ENCODE measurements around the gene ATP11C.
"Not testable (repeated sequence)": the region's sequence is repeated elsewhere in the genome, so short reads cannot be mapped to it uniquely, and the experiment has no call there.

The ATP11C gene

GRCh38 chrX:139856826-139857225 is 76.0 kb downstream of the ATP11C start:
- DNase-seq (ENCODE audit: low read depth, low spot score), result not testable (repeated sequence)

DNA sequence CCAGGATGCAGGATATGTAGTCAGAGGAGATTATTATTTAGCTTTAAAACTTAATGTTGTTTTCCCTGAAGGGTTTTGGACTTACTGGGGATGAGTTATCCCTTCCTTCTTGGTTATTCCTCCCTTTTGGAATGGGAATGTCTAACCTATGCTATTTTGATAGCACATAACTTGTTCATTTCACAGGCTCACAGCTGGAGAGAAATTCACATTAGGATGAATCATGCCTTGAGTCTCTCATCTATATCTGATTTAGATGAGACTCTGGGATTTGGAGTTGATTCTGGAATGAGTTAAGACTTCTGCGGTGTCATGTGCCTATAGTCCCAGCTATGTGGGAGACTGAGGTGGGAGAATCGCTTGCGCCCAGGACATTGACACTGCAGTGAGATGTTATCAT is 81.1 kb downstream of the ATP11C start:
- DNase-seq (ENCODE audit: low read depth, low spot score), result peak; percentile 13

GRCh38 chrX:139850968-139851367 is 81.9 kb downstream of the ATP11C start:
- no peak for DNase-seq (ENCODE audit: low read depth, low spot score)

- no peak for DNase-seq (ENCODE audit: low read depth, low spot score)
Measured at GRCh38 chrX:139844884-139845283, 88.0 kb downstream of the ATP11C start.

DNA sequence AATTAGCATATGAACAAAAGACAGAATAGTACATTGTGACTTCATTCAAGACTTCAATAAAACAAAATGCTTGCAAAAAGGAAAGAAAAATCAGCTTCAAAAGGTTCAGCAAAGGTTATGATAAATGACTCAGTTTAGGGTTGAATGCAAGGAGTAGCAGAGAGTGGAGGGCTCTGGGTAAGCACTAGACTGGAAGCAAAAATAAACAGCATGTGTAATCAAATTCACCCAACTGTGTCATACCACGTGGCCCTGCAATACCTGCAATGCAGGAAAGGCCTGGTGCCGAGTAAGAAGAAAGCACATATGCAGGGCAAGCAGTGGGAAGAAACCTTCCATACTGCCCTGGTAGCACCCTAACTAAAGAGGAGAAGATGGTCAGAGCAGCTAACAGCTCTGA is 88.7 kb downstream of the ATP11C start:
- no peak for DNase-seq (ENCODE audit: low read depth, low spot score)

- no peak for DNase-seq (ENCODE audit: low read depth, low spot score)
Measured at GRCh38 chrX:139842326-139843185, 90.3 kb downstream of the ATP11C start.

GRCh38 chrX:139836335-139836734 is 96.5 kb downstream of the ATP11C start:
- not testable (repeated sequence) for DNase-seq (ENCODE audit: low read depth, low spot score)

DNA sequence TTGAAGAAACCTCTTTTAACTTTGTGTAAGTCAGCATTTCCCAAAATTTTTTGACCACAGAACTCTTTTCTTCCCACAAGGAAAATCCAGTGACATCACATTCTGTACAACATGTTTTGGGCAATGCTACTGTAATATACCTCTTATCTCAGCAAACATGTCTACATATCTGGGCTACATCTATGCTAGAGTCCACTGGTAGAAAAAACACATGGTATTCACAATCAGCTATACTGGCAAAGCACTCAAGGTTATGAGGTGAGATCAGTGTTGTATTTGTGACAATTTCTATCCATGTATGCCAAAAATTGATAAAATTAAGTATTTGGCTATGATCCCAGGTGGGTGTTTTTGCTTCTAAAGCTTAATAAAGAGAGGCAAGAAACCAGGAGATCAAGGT is 98.0 kb downstream of the ATP11C start:
- DNase-seq (ENCODE audit: low read depth, low spot score), result no peak

DNA sequence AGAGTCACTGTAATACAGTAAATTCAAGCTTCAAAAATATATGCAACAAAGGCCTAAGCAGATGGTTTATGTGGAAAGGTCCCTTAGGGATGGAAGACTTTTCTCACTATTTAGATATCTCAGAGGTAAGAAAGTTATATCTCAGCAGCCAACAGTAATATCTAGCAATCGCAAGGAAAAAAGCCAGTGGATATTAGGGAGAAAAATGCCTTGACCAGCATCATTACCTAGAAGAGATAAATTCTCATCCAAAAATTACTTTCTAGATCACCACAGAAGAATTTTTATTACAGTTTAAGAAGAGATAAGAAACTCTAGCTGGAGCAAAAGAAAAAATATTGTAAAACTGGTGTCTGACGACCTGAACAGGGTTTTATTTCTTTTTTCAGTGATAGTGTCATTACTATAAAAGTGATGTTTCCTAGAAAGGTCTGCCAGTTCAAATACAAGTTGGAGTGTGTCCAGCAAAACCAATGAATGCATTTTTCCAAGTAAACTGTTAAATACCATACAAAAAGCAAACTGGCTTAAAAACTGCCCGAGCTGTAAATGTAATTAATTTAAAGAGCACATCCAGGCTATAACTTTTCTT is 100.0 kb downstream of the ATP11C start:
- DNase-seq (ENCODE audit: low read depth, low spot score), result no peak

DNA sequence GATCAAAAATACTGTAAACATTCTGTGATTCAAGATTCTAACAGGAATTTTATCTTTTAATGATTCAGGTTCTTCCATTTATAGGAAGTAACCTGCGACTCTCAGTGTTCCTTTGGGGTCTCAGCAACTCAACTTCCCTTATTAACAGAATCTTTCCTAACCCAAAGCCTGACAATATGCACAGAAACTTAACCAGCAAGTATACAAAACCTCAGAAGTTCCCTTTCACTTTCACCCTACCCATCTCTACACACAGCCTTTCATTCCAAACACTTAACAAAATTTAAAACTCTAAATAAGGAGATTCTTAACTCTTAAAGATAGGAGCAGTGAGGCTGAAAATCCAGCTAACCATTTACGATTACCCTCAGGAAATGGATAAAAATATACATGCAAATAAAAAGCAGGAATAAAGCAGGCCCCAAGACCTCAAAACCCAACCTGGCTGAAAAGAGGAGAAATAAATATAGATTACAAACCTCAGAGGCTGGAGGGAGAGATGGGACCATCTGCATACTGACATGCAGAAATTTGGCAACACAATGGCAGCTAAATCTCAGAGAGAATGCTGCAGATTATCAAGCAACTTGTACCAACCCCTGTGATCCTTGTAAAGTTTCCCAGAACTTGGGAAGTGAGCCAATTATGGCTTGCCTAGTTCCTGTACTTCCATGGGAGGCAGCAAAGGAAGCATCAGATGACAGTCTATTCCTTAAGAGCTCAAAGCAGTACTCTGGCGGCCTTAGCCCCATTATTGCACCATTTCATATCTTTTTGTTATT is 101.0 kb downstream of the ATP11C start:
- no peak for DNase-seq (ENCODE audit: low read depth, low spot score)

DNA sequence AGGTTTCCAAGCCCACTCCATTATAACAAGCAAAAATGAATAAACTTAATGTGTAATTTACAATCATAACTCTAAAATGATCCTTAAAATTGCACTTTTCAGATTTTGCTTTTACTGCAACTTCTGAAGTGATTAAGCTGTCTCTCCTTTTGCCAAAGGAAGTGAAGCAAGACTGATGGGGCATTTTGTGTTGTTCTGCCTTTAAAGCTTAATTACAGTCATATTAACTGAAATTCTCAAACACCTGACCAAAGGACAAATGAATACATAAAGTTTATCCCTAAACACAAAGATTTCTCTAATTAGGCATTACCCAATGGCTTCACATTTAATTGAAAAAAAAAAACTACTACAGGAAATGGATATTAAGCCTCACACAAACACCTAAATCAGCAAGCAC is 101.8 kb downstream of the ATP11C start:
- no peak for DNase-seq (ENCODE audit: low read depth, low spot score)

- no peak for DNase-seq (ENCODE audit: low read depth, low spot score)
Measured at GRCh38 chrX:139828830-139829229, 104.0 kb downstream of the ATP11C start.

GRCh38 chrX:139828033-139828432 is 104.8 kb downstream of the ATP11C start:
- DNase-seq (ENCODE audit: low read depth, low spot score), result no peak

GRCh38 chrX:139826065-139827044 is 106.5 kb downstream of the ATP11C start:
- DNase-seq (ENCODE audit: low read depth, low spot score), result no peak

DNA sequence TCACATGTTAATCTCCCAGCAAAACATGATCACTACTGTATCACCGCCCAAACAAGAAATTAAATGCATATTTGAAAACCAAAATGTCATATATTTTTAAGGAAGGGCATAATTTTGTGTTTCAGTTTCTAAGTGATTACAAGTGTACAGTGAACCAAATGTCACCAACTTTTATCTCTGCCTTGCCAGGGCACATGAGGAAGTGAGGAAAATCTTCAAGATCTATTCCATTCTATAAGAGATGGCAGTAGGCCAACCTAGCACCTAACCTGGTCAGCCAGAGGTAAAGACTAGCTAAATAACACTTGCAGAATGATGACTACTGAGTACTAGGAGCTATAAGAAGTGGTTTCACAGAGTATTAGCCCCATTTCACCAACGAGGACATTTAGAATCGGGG is 107.2 kb downstream of the ATP11C start:
- no peak for DNase-seq (ENCODE audit: low read depth, low spot score)

GRCh38 chrX:139823806-139824205 is 109.0 kb downstream of the ATP11C start:
- DNase-seq (ENCODE audit: low read depth, low spot score), result no peak

- no peak for DNase-seq (ENCODE audit: low read depth, low spot score)
Measured at GRCh38 chrX:139820358-139820984, 112.4 kb downstream of the ATP11C start.

DNA sequence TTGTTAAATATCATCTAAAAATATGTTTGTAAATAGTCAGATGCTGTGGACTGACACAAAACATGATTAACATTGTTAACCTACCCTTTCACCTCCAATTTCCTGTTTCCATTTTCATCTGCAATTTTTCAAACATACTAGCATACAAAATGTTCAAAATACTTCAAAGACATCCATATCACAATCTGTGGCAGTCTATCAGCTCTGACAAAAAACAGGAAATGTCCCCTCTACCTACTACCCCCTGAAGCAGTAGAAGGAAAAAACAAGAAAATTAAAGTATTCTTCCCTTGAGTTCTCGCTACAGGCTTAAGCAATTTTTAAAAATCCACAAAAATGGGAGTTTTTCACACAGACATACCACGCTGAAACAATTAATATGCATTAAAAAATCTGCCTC is 116.6 kb downstream of the ATP11C start:
- DNase-seq (ENCODE audit: low read depth, low spot score), result no peak

GRCh38 chrX:139815771-139816170 is 117.1 kb downstream of the ATP11C start:
- no peak for DNase-seq (ENCODE audit: low read depth, low spot score)

GRCh38 chrX:139811942-139812629 is 120.8 kb downstream of the ATP11C start:
- DNase-seq (ENCODE audit: low read depth, low spot score), result no peak

All from smooth muscle cell of the brain vasculature (primary cell).